Astrocyte (in vitro differentiated cells and primary cell): Measurements from ENCODE around the gene CYP20A1. TPM values are rescaled to one million over a fixed set of nuclear protein-coding genes. Genes with fewer than 3 reads are reported as not detected.

Experiments used
- DNase-seq: peaks from one replicate; pipeline ENCODE4 v3.0.0-alpha.2; 2010; ENCODE audit warnings: low read depth
- FAIRE-seq: peaks from 2 replicates; lab custom pipeline; 2011; peaks lifted over from hg19 to GRCh38; lab: Jason Lieb, UNC
- H2AFZ ChIP-seq: 2 replicates; pipeline ENCODE4 v1.6.0; 2012; ENCODE audit warnings: low read depth, low read length, inconsistent platforms
- H3K27ac ChIP-seq: 2 replicates; pipeline ENCODE4 v1.5.1; 2011; ENCODE audit warnings: low read depth, low read length, inconsistent platforms
- H3K27me3 ChIP-seq: 2 replicates; pipeline ENCODE4 v1.6.0; 2011; ENCODE audit warnings: low read length, inconsistent platforms; ENCODE audit not compliant: insufficient read depth
- H3K36me3 ChIP-seq: 2 replicates; pipeline ENCODE4 v1.5.1; 2011; ENCODE audit warnings: low read length, inconsistent platforms; ENCODE audit not compliant: insufficient read depth
- H3K4me1 ChIP-seq: 2 replicates; pipeline ENCODE4 v1.5.1; 2011; ENCODE audit warnings: low read length, inconsistent platforms; ENCODE audit not compliant: insufficient read depth
- H3K4me2 ChIP-seq: 2 replicates; pipeline ENCODE4 v1.6.0; 2012; ENCODE audit warnings: low read length, inconsistent platforms
- H3K4me3 ChIP-seq: 2 replicates; pipeline ENCODE4 v1.5.1; 2011; ENCODE audit warnings: low read depth, mild to moderate bottlenecking, low read length, inconsistent platforms; ENCODE audit not compliant: insufficient read depth
- H3K79me2 ChIP-seq: 2 replicates; pipeline ENCODE4 v1.6.0; 2012; ENCODE audit warnings: mild to moderate bottlenecking, low read length, inconsistent platforms; ENCODE audit not compliant: insufficient read depth
- H3K9ac ChIP-seq: 2 replicates; pipeline ENCODE4 v1.6.0; 2012; ENCODE audit warnings: mild to moderate bottlenecking, low read length, inconsistent platforms
- H3K9me3 ChIP-seq: 2 replicates; pipeline ENCODE4 v1.5.1; 2012; ENCODE audit warnings: low read depth, mild to moderate bottlenecking, low read length, inconsistent platforms; ENCODE audit not compliant: insufficient read depth
- H4K20me1 ChIP-seq: 2 replicates; pipeline ENCODE4 v1.6.0; 2012; ENCODE audit warnings: low read length, inconsistent platforms; ENCODE audit not compliant: insufficient read depth
- H3K27ac Mint-ChIP-seq: one replicate; pipeline ENCODE4 v1.8.0; 2021; ENCODE audit warnings: mild to moderate bottlenecking, mixed read lengths; ENCODE audit not compliant: unreplicated experiment
- H3K27me3 Mint-ChIP-seq: one replicate; pipeline ENCODE4 v1.8.0; 2021; ENCODE audit warnings: low read depth, mixed read lengths; ENCODE audit not compliant: unreplicated experiment
- H3K36me3 Mint-ChIP-seq: one replicate; pipeline ENCODE4 v1.8.0; 2021; ENCODE audit warnings: low read depth, mixed read lengths; ENCODE audit not compliant: unreplicated experiment
- H3K4me1 Mint-ChIP-seq: one replicate; pipeline ENCODE4 v1.8.0; 2021; ENCODE audit warnings: low read depth, mixed read lengths; ENCODE audit not compliant: unreplicated experiment
- H3K4me3 Mint-ChIP-seq: one replicate; pipeline ENCODE4 v1.8.0; 2021; ENCODE audit warnings: mild to moderate bottlenecking, moderate library complexity, mixed read lengths; ENCODE audit not compliant: unreplicated experiment
- H3K9me3 Mint-ChIP-seq: one replicate; pipeline ENCODE4 v1.8.0; 2021; ENCODE audit warnings: mild to moderate bottlenecking, mixed read lengths; ENCODE audit not compliant: unreplicated experiment
- EZH2 ChIP-seq: IDR thresholded peaks from 2 replicates; pipeline ENCODE4 v1.6.1; 2012; ENCODE audit warnings: mild to moderate bottlenecking, low read length, inconsistent platforms; ENCODE audit not compliant: insufficient read depth
- total RNA-seq: library from RNA; stranded (reverse); gene quantifications from 2 replicates; pipeline ENCODE4 v1.2.1, GENCODE V29; 2021
- TF ChIP-seq, protein P1 (sequence below): IDR thresholded peaks from 2 replicates; pipeline ENCODE4 v1.5.1; 2011; ENCODE audit warnings: low read depth, mild to moderate bottlenecking, inconsistent platforms, low read length, moderate library complexity; ENCODE audit not compliant: insufficient read depth

CYP20A1 gene
- total RNA-seq, 1 donor from 2014 or later: 14.4 TPM

GRCh38 chr2:203344667-203345066 lies 105.8 kb downstream of the CYP20A1 start:
- peaks cover 6% of the 10 kb centered on the region for H3K4me1 ChIP-seq
- peaks cover 31% of the 10 kb centered on the region for H4K20me1 ChIP-seq
- no peak overlapping the region for H3K4me2 ChIP-seq
- H3K4me3 Mint-ChIP-seq: no peak overlapping the region
- H2AFZ ChIP-seq: no peak overlapping the region
- H3K4me1 Mint-ChIP-seq: peaks cover 12% of the 10 kb centered on the region
- no peaks in the 10 kb centered on the region for H3K27me3 ChIP-seq
- no peaks in the 10 kb centered on the region for H3K9me3 ChIP-seq
- DNase-seq (no peak), FAIRE-seq (no peak)
- no peaks in the 10 kb centered on the region for H3K36me3 ChIP-seq
- no peak overlapping the region for H3K4me3 ChIP-seq
- peaks cover 87% of the 10 kb centered on the region for H3K79me2 ChIP-seq
- H3K36me3 Mint-ChIP-seq: peaks cover 5% of the 10 kb centered on the region
- H3K27ac ChIP-seq: no peak overlapping the region
- no peak for TF ChIP-seq EZH2
- TF ChIP-seq, protein P1, sequence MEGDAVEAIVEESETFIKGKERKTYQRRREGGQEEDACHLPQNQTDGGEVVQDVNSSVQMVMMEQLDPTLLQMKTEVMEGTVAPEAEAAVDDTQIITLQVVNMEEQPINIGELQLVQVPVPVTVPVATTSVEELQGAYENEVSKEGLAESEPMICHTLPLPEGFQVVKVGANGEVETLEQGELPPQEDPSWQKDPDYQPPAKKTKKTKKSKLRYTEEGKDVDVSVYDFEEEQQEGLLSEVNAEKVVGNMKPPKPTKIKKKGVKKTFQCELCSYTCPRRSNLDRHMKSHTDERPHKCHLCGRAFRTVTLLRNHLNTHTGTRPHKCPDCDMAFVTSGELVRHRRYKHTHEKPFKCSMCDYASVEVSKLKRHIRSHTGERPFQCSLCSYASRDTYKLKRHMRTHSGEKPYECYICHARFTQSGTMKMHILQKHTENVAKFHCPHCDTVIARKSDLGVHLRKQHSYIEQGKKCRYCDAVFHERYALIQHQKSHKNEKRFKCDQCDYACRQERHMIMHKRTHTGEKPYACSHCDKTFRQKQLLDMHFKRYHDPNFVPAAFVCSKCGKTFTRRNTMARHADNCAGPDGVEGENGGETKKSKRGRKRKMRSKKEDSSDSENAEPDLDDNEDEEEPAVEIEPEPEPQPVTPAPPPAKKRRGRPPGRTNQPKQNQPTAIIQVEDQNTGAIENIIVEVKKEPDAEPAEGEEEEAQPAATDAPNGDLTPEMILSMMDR: no peak
- no peak overlapping the region for H3K9ac ChIP-seq
- no peaks in the 10 kb centered on the region for H3K27me3 Mint-ChIP-seq
- no peaks in the 10 kb centered on the region for H3K9me3 Mint-ChIP-seq
- H3K27ac Mint-ChIP-seq: no peak overlapping the region

DNA sequence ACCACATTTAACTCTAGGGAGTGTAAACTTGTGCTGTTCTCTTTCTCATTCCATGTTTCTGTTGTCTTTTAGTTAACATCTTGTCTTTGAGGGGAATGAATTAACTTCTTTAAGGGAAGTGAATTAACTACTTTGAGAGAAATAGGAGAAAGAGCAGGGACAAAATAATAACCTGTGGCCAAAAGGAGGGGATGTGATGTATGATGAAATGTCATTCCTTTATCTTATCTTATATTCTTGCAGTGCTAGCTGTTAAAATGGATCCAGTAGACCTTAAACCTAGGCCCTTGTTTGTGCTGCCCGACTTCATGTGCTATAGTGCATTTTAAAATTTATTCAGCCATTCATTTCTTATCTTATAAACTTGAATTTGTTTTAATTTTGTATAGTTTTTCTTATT lies 107.8 kb downstream of the CYP20A1 start:
- no peaks in the 10 kb centered on the region for H3K9me3 Mint-ChIP-seq
- H4K20me1 ChIP-seq: peaks cover 42% of the 10 kb centered on the region
- H3K9me3 ChIP-seq: no peaks in the 10 kb centered on the region
- no peak overlapping the region for H3K9ac ChIP-seq
- no peak overlapping the region for H3K27ac ChIP-seq
- H3K4me3 Mint-ChIP-seq: no peak overlapping the region
- DNase-seq (no peak), FAIRE-seq (no peak)
- no peaks in the 10 kb centered on the region for H3K4me1 ChIP-seq
- H3K4me1 Mint-ChIP-seq: no peaks in the 10 kb centered on the region
- H3K4me2 ChIP-seq: no peak overlapping the region
- H3K36me3 ChIP-seq: no peaks in the 10 kb centered on the region
- H2AFZ ChIP-seq: no peak overlapping the region
- no peak overlapping the region for H3K27ac Mint-ChIP-seq
- TF ChIP-seq, protein P1: no peak
- no peak for TF ChIP-seq EZH2
- H3K27me3 ChIP-seq: no peaks in the 10 kb centered on the region
- peaks cover 96% of the 10 kb centered on the region for H3K79me2 ChIP-seq
- H3K4me3 ChIP-seq: no peak overlapping the region
- no peaks in the 10 kb centered on the region for H3K27me3 Mint-ChIP-seq
- H3K36me3 Mint-ChIP-seq: peaks cover 5% of the 10 kb centered on the region

GRCh38 chr2:203347375-203347774 lies 108.6 kb downstream of the CYP20A1 start:
- Histone ChIP-seq H3K9ac (no peak overlapping the region), H4K20me1 (peaks cover 46% of the 10 kb centered on the region), H3K27ac (no peak overlapping the region), H3K4me3 (no peak overlapping the region), H3K4me2 (no peak overlapping the region), H3K4me1 (no peaks in the 10 kb centered on the region), H3K36me3 (no peaks in the 10 kb centered on the region), H3K27me3 (no peaks in the 10 kb centered on the region), H2AFZ (no peak overlapping the region), H3K79me2 (peaks cover 96% of the 10 kb centered on the region), H3K9me3 (no peaks in the 10 kb centered on the region)
- H3K4me1 Mint-ChIP-seq: no peaks in the 10 kb centered on the region
- H3K36me3 Mint-ChIP-seq: peaks cover 5% of the 10 kb centered on the region
- H3K27me3 Mint-ChIP-seq: no peaks in the 10 kb centered on the region
- no peak overlapping the region for H3K27ac Mint-ChIP-seq
- H3K9me3 Mint-ChIP-seq: no peaks in the 10 kb centered on the region
- TF ChIP-seq EZH2: no peak
- no peak for DNase-seq
- H3K4me3 Mint-ChIP-seq: no peak overlapping the region
- FAIRE-seq: no peak
